H1 (cell line): Measurements from ENCODE around the gene SLC39A13. TPM values are rescaled to one million over a fixed set of nuclear protein-coding genes. Genes with fewer than 3 reads are reported as not detected.

Experiments used
- CTCF ChIA-PET: fragments of 300-600 bp; sonication (Branson Sonifier 250); formaldehyde crosslinking; loops from one replicate; lab custom pipeline; 2021; ENCODE audit not compliant: partially characterized antibody; lab: Charles Lee
- POLR2A ChIA-PET: fragments of 300-600 bp; sonication (Branson Sonifier 250); formaldehyde crosslinking; loops from one replicate; lab custom pipeline; 2021; ENCODE audit warnings: inconsistent platforms; ENCODE audit not compliant: partially characterized antibody; lab: Charles Lee
- DNase-seq, 2 experiments: peaks; one replicate each; pipeline versions ENCODE4 v3.0.0 to v3.0.0-alpha.2; 2010 to 2022; ENCODE audit warnings: low spot score in 2 of 2, low read depth in 1 of 2, mixed read lengths in 1 of 2
- FAIRE-seq: peaks from 2 replicates; lab custom pipeline; 2011; peaks lifted over from hg19 to GRCh38; lab: Jason Lieb, UNC
- H2AFZ ChIP-seq: 2 replicates; pipeline ENCODE4 v1.8.1; 2012; ENCODE audit warnings: low read length, inconsistent platforms
- H2AK5ac ChIP-seq: 2 replicates; pipeline ENCODE4 v1.6.1; 2013; ENCODE audit warnings: low read depth, low read length
- H2BK120ac ChIP-seq: replicated peaks from 2 replicates; pipeline ENCODE3; 2013; ENCODE audit warnings: low read depth, low read length, inconsistent platforms
- H2BK12ac ChIP-seq: 2 replicates; pipeline ENCODE4 v1.6.1; 2013; ENCODE audit warnings: low read depth, low read length
- H2BK15ac ChIP-seq: 2 replicates; pipeline ENCODE4 v1.6.1; 2013; ENCODE audit warnings: low read length
- H2BK20ac ChIP-seq: 2 replicates; pipeline ENCODE4 v1.6.1; 2013; ENCODE audit warnings: low read length
- H2BK5ac ChIP-seq: 2 replicates; pipeline ENCODE4 v1.6.1; 2013; ENCODE audit warnings: low read depth, low read length
- H3K14ac ChIP-seq: 2 replicates; pipeline ENCODE4 v1.6.1; 2013; ENCODE audit warnings: inconsistent platforms; ENCODE audit not compliant: insufficient read length
- H3K18ac ChIP-seq: 2 replicates; pipeline ENCODE4 v1.6.1; 2013; ENCODE audit warnings: low read length; ENCODE audit errors: extremely low read depth
- H3K23ac ChIP-seq: 2 replicates; pipeline ENCODE4 v1.6.1; 2013; ENCODE audit warnings: inconsistent platforms; ENCODE audit not compliant: insufficient read length
- H3K23me2 ChIP-seq: 2 replicates; pipeline ENCODE4 v1.6.1; 2013; ENCODE audit warnings: low read depth, low read length
- H3K27ac ChIP-seq: 2 replicates; pipeline ENCODE4 v1.6.1; 2011; ENCODE audit warnings: low read depth, low read length, inconsistent platforms
- H3K27me3 ChIP-seq, 4 experiments: replicated peaks in 1 of 4; 1 replicate in 1 of 4; 2 replicates in 3 of 4; pipeline versions ENCODE4 v1.6.1 to v1.8.1; 2011 to 2013; ENCODE audit warnings: low read length in 3 of 4, mild to moderate bottlenecking in 3 of 4, inconsistent platforms in 2 of 4, mixed read lengths in 2 of 4, moderate library complexity in 1 of 4; ENCODE audit not compliant: control insufficient read depth in 3 of 4, insufficient read depth in 3 of 4; ENCODE audit errors: extremely low read depth in 1 of 4
- H3K36me3 ChIP-seq, 4 experiments: 2 replicates each; pipeline versions ENCODE4 v1.6.1 to v1.8.1; 2011 to 2013; ENCODE audit warnings: mild to moderate bottlenecking in 4 of 4, low read length in 3 of 4, moderate library complexity in 2 of 4, control low read depth in 1 of 4, inconsistent platforms in 1 of 4; ENCODE audit not compliant: insufficient read depth in 4 of 4, control insufficient read depth in 2 of 4
- H3K4ac ChIP-seq: replicated peaks from 2 replicates; pipeline ENCODE3; 2013; ENCODE audit warnings: low read length, low read depth, mixed read lengths, inconsistent platforms; ENCODE audit not compliant: insufficient read length
- H3K4me1 ChIP-seq, 4 experiments: replicated peaks in 1 of 4; 1 replicate in 1 of 4; 2 replicates in 3 of 4; pipeline versions ENCODE4 v1.6.1 to v1.8.1; 2011 to 2013; ENCODE audit warnings: low read length in 3 of 4, inconsistent platforms in 2 of 4, mixed read lengths in 1 of 4; ENCODE audit not compliant: insufficient read depth in 4 of 4, control insufficient read depth in 3 of 4
- H3K4me2 ChIP-seq, 2 experiments: 2 replicates each; pipeline versions ENCODE4 v1.6.1 to v1.8.1; 2011 to 2013; ENCODE audit warnings: low read depth in 2 of 2, low read length in 2 of 2, control low read depth in 1 of 2, inconsistent platforms in 1 of 2, mild to moderate bottlenecking in 1 of 2; ENCODE audit not compliant: insufficient read depth in 1 of 2
- H3K4me3 ChIP-seq, 4 experiments: fragments of 200-600, 300-600 bp in 1 of 4; sonication (generic), shearing (Covaris generic), sonication (Bioruptor Twin) in 1 of 4; 2 replicates each; pipeline versions ENCODE4 v1.5.1 to v1.8.1; 2011 to 2016; ENCODE audit warnings: low read length in 4 of 4, low read depth in 3 of 4, control low read depth in 2 of 4, inconsistent platforms in 2 of 4, mild to moderate bottlenecking in 2 of 4, mixed read lengths in 1 of 4, moderate library complexity in 1 of 4; ENCODE audit not compliant: insufficient read depth in 2 of 4; ENCODE audit errors: extremely low read depth in 1 of 4
- H3K56ac ChIP-seq: replicated peaks from 2 replicates; pipeline ENCODE3; 2013; ENCODE audit warnings: low read depth, mild to moderate bottlenecking, mixed read lengths, low read length, inconsistent platforms; ENCODE audit not compliant: insufficient read length
- H3K79me1 ChIP-seq: 2 replicates; pipeline ENCODE4 v1.6.1; 2013; ENCODE audit warnings: low read depth, low read length, control low read depth
- H3K79me2 ChIP-seq, 2 experiments: 2 replicates each; pipeline versions ENCODE4 v1.6.1 to v1.8.1; 2012 to 2013; ENCODE audit warnings: low read length in 2 of 2, mild to moderate bottlenecking in 2 of 2, inconsistent platforms in 1 of 2; ENCODE audit not compliant: insufficient read depth in 2 of 2, control insufficient read depth in 1 of 2
- H3K9ac ChIP-seq, 4 experiments: replicated peaks in 1 of 4; 1 replicate in 1 of 4; 2 replicates in 3 of 4; pipeline versions ENCODE4 v1.6.1 to v1.8.1; 2011 to 2013; ENCODE audit warnings: low read depth in 3 of 4, low read length in 3 of 4, control low read depth in 2 of 4, mild to moderate bottlenecking in 2 of 4, moderate library complexity in 2 of 4, inconsistent platforms in 1 of 4; ENCODE audit errors: extremely low read depth in 1 of 4
- H3K9me3 ChIP-seq, 2 experiments: 2 replicates each; pipeline versions ENCODE4 v1.6.1 to v1.8.1; 2012 to 2013; ENCODE audit warnings: mild to moderate bottlenecking in 2 of 2, moderate library complexity in 2 of 2, control low read depth in 1 of 2, inconsistent platforms in 1 of 2, low read depth in 1 of 2, low read length in 1 of 2, mixed read lengths in 1 of 2; ENCODE audit not compliant: insufficient read depth in 2 of 2
- H4K20me1 ChIP-seq, 2 experiments: replicated peaks in 1 of 2; 2 replicates each; pipeline versions ENCODE3 to v1.8.1; 2011 to 2013; ENCODE audit warnings: inconsistent platforms in 2 of 2, low read length in 2 of 2, mild to moderate bottlenecking in 1 of 2; ENCODE audit not compliant: insufficient read depth in 2 of 2, control insufficient read depth in 1 of 2
- H4K5ac ChIP-seq: 2 replicates; pipeline ENCODE4 v1.6.1; 2013; ENCODE audit warnings: low read length, low read depth, mixed read lengths, inconsistent platforms; ENCODE audit not compliant: insufficient read length
- H4K8ac ChIP-seq: 2 replicates; pipeline ENCODE4 v1.8.0; 2013; ENCODE audit warnings: mild to moderate bottlenecking, moderate library complexity, low read length, inconsistent platforms; ENCODE audit not compliant: insufficient read depth; ENCODE audit errors: extremely low read depth
- H4K91ac ChIP-seq: replicated peaks from 2 replicates; pipeline ENCODE3; 2013; ENCODE audit warnings: low read length, mixed read lengths, inconsistent platforms; ENCODE audit not compliant: insufficient read length
- JUND ChIP-seq: IDR thresholded peaks from 2 replicates; pipeline ENCODE4 v1.6.1; 2011; ENCODE audit warnings: mild to moderate bottlenecking, improper control_type of control experiment, low read length
- SP4 ChIP-seq: IDR thresholded peaks from 2 replicates; pipeline ENCODE4 v1.6.1; 2012; ENCODE audit warnings: low read length, inconsistent platforms
- YY1 ChIP-seq: IDR thresholded peaks from 2 replicates; pipeline ENCODE4 v1.6.1; 2011; ENCODE audit warnings: low read depth, mild to moderate bottlenecking, low read length
- WGBS, 2 experiments: shearing (Covaris generic) in 1 of 2; methylation state at CpG; one replicate each; pipeline versions ENCODE4 v1.1.6 to v1.1.7; 2013 to 2015; ENCODE audit warnings: low lambda C conversion rate in 2 of 2, mixed read lengths in 2 of 2, inconsistent platforms in 1 of 2, low coverage in 1 of 2, missing lambda C conversion rate in 1 of 2; ENCODE audit not compliant: insufficient replicate concordance in 2 of 2, insufficient coverage in 1 of 2, insufficient read length in 1 of 2; ENCODE audit errors: extremely low coverage in 1 of 2, missing lambda C conversion rate in 1 of 2; 5-methylcytosine and 5-hydroxymethylcytosine counted together
- microRNA-seq, 2 experiments: library from miRNA; unstranded; fragments of <30 nt; microRNA quantifications; one replicate each; pipeline versions ENCODE4 to v1.2.0, GENCODE V29; 2016 to 2020; ENCODE audit warnings: borderline microRNAs expressed in 2 of 2, borderline number of aligned reads in 2 of 2, borderline replicate concordance in 1 of 2
- polyA plus RNA-seq, 7 experiments: library from polyadenylated mRNA; depleted of rRNA in 3 of 7; stranded (reverse) in 5 of 7; unstranded in 2 of 7; fragments of >200 nt in 5 of 7; fragments of 200-250 nt in 2 of 7; gene quantifications; 1 replicate in 5 of 7; 2 replicates in 1 of 7; 4 replicates in 1 of 7; pipeline versions ENCODE4 v1.2.1 to v1.2.3, GENCODE V29; 2011 to 2013; ENCODE audit warnings: missing spikeins in 2 of 7, mixed read lengths in 2 of 7
- small RNA-seq: library from polyadenylated mRNA; stranded (forward); fragments of <200 nt; extraction: miRNeasy Mini kit (QIAGEN cat#:217004); gene quantifications from one replicate; pipeline ENCODE3, GENCODE V24; 2013; ENCODE audit not compliant: insufficient read depth
- total RNA-seq: library from RNA; stranded (reverse); fragmentation: NEBNext Ultra II Directional; extraction: Animal tissue kit (Norgen Biotek cat#: 25700); gene quantifications from 2 replicates; pipeline ENCODE4 v1.2.1, GENCODE V29; 2021

The SLC39A13 gene
- total and polyA plus RNA-seq, 2 of the 8 experiments (the other 6 are each of a cell fraction or from before 2014, with no cell fraction given) = 23.2 to 30.0 TPM

DNA sequence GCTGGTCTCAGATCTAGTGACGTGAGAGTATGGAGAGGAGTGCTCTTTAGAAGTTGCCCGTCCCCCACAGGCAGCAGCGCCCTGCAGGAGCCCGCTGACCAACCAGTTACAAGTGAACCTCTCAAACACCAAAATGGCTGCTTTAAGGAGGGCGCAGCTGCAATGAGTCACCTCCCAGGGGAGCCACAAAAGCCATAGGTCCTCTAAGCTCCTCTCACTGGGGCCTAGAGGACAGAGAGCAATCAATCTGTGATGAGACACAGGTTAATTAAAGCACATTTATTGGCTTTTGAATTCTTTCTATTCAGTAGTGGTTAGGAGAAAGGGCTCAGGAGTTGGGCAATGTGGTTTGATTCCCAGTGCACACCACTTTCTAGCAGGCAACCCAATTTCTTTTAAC, 56.1 kb downstream of the SLC39A13 start:
- peaks cover 0 to 13% of the 10 kb centered on the region in 2 experiments; a peak in 2 of 4 replicates for H3K79me2 ChIP-seq

More for the DNA sequence above, 56.1 kb downstream of the SLC39A13 start:
- no peak overlapping the region for H4K91ac ChIP-seq
- H3K18ac ChIP-seq = no peak overlapping the region
- H2AK5ac ChIP-seq = no peak overlapping the region
- no peak overlapping the region for H2BK20ac ChIP-seq
- peaks cover 0 to 15% of the 10 kb centered on the region in 2 experiments for H4K20me1 ChIP-seq
- H2AFZ ChIP-seq = no peak overlapping the region
- H3K27ac ChIP-seq = peak overlapping the region; percentile 65; the same call in 1 of the 2 replicates
- H2BK15ac ChIP-seq = no peak overlapping the region
- H4K5ac ChIP-seq = no peak overlapping the region
- ChIA-PET POLR2A (interaction anchor here (0.8 to 1.6 kb wide), 3 partner anchors 9 to 24 kb away, joined by 3 to 4 read pairs (median 4); no protein-coding TSS in a partner anchor), CTCF (interaction anchor here (0.9 to 1.8 kb wide), 6 partner anchors 7 to 57 kb away, joined by 3 to 5 read pairs (median 3); no protein-coding TSS in a partner anchor)
- no peaks in the 10 kb centered on the region for H3K9me3 ChIP-seq
- H4K8ac ChIP-seq = no peak overlapping the region
- DNase-seq (no peak), FAIRE-seq (no peak)
- H3K4ac ChIP-seq = no peak overlapping the region
- H3K23me2 ChIP-seq = no peaks in the 10 kb centered on the region
- H2BK12ac ChIP-seq = no peak overlapping the region
- no peak overlapping the region for H2BK120ac ChIP-seq
- H3K14ac ChIP-seq = no peak overlapping the region
- 81% methylated on average over 5 of the region's 5 CpGs; no CpG with 5 or more reads in 1 of the 2 experiments for WGBS, 2 experiments
- no peak overlapping the region for H3K56ac ChIP-seq
- H2BK5ac ChIP-seq = no peak overlapping the region
- H3K27me3 ChIP-seq = no peaks in the 10 kb centered on the region
- H3K4me1 ChIP-seq = peaks cover 11 to 25% (median 15%) of the 10 kb centered on the region in 4 experiments
- peaks cover 10% of the 10 kb centered on the region for H3K79me1 ChIP-seq
- H3K4me2 ChIP-seq = no peak overlapping the region
- no peak overlapping the region for H3K4me3 ChIP-seq
- H3K23ac ChIP-seq = no peak overlapping the region
- peak; percentile 86 for TF ChIP-seq YY1
- TF ChIP-seq JUND = peak; percentile 61; the same call in 1 of the 2 replicates
- no peak for TF ChIP-seq SP4
- no peak overlapping the region for H3K9ac ChIP-seq
- H3K36me3 ChIP-seq = peaks cover 0 to 25% (median 1%) of the 10 kb centered on the region in 4 experiments; a peak in 3 of 8 replicates

Small RNA genes lying within 50 kb of the gene (microRNA-seq; reads per million reads assigned to microRNA genes)
- 0 reads per million in 2 experiments for gene MIR4487

Small RNA genes lying within 50 kb of the gene (small RNA-seq; reads per million reads assigned to genes)
- gene MIR4487 = not detected

Other genes with a start within 250 kb of the SLC39A13 start
- gene ARFGAP2, start 231.7 kb upstream of the SLC39A13 start, total RNA-seq = 50.0 and 50.2 TPM in 2 replicates
- 64.0 and 107 TPM in 2 replicates for gene ARFGAP2, start 231.7 kb upstream of the SLC39A13 start, polyA plus RNA-seq (2011; rRNA removed)
- gene PACSIN3, start 222.2 kb upstream of the SLC39A13 start, total RNA-seq = 47.2 and 59.3 TPM in 2 replicates
- gene PACSIN3, start 222.2 kb upstream of the SLC39A13 start, polyA plus RNA-seq (2011; rRNA removed) = 23.8 and 40.4 TPM in 2 replicates
- gene DDB2, start 193.6 kb upstream of the SLC39A13 start, total RNA-seq = 65.2 and 70.7 TPM in 2 replicates
- 97.2 and 112 TPM in 2 replicates for gene DDB2, start 193.6 kb upstream of the SLC39A13 start, polyA plus RNA-seq (2011; rRNA removed)
- gene ACP2, start 159.8 kb upstream of the SLC39A13 start, total RNA-seq = 17.8 and 18.9 TPM in 2 replicates
- 19.8 and 24.4 TPM in 2 replicates for gene ACP2, start 159.8 kb upstream of the SLC39A13 start, polyA plus RNA-seq (2011; rRNA removed)
- 19.9 and 21.2 TPM in 2 replicates for gene NR1H3, start 150.6 kb upstream of the SLC39A13 start, total RNA-seq
- gene NR1H3, start 150.6 kb upstream of the SLC39A13 start, polyA plus RNA-seq (2011; rRNA removed) = 42.1 and 51.5 TPM in 2 replicates
- 43.7 and 45.4 TPM in 2 replicates for gene MADD, start 138.5 kb upstream of the SLC39A13 start, total RNA-seq
- gene MADD, start 138.5 kb upstream of the SLC39A13 start, polyA plus RNA-seq (2011; rRNA removed) = 32.5 and 48.3 TPM in 2 replicates
- not detected in 2 replicates for gene MYBPC3, start 55.9 kb upstream of the SLC39A13 start, total RNA-seq
- 0.02 and 0.05 TPM in 2 replicates for gene MYBPC3, start 55.9 kb upstream of the SLC39A13 start, polyA plus RNA-seq (2011; rRNA removed)
- not detected in 2 replicates for gene SPI1, start 30.0 kb upstream of the SLC39A13 start, total RNA-seq
- 0.12 and 0.28 TPM in 2 replicates for gene SPI1, start 30.0 kb upstream of the SLC39A13 start, polyA plus RNA-seq (2011; rRNA removed)
- 159 and 160 TPM in 2 replicates for gene PSMC3, start 17.8 kb downstream of the SLC39A13 start, total RNA-seq
- 105 and 114 TPM in 2 replicates for gene PSMC3, start 17.8 kb downstream of the SLC39A13 start, polyA plus RNA-seq (2011; rRNA removed)
- 0.34 TPM in 1 of 2 replicates, not detected in the other for gene RAPSN, start 40.5 kb downstream of the SLC39A13 start, total RNA-seq
- gene RAPSN, start 40.5 kb downstream of the SLC39A13 start, polyA plus RNA-seq (2011; rRNA removed) = 0.05 and 0.06 TPM in 2 replicates
- 194 and 197 TPM in 2 replicates for gene CELF1, start 144.5 kb downstream of the SLC39A13 start, total RNA-seq
- gene CELF1, start 144.5 kb downstream of the SLC39A13 start, polyA plus RNA-seq (2011; rRNA removed) = 114 and 131 TPM in 2 replicates
- 44.8 and 48.4 TPM in 2 replicates for gene PTPMT1, start 157.0 kb downstream of the SLC39A13 start, total RNA-seq
- gene PTPMT1, start 157.0 kb downstream of the SLC39A13 start, polyA plus RNA-seq (2011; rRNA removed) = 105 TPM in 2 replicates
- 12.0 and 14.0 TPM in 2 replicates for gene KBTBD4, start 170.4 kb downstream of the SLC39A13 start, total RNA-seq
- 15.8 and 19.5 TPM in 2 replicates for gene KBTBD4, start 170.4 kb downstream of the SLC39A13 start, polyA plus RNA-seq (2011; rRNA removed)
- gene NDUFS3, start 170.5 kb downstream of the SLC39A13 start, total RNA-seq = 135 and 136 TPM in 2 replicates
- 201 and 241 TPM in 2 replicates for gene NDUFS3, start 170.5 kb downstream of the SLC39A13 start, polyA plus RNA-seq (2011; rRNA removed)
- not detected in 2 replicates for gene FAM180B, start 178.1 kb downstream of the SLC39A13 start, total RNA-seq
- gene FAM180B, start 178.1 kb downstream of the SLC39A13 start, polyA plus RNA-seq (2011; rRNA removed) = 0.09 TPM in 1 of 2 replicates, not detected in the other
- gene C1QTNF4, start 185.8 kb downstream of the SLC39A13 start, total RNA-seq = 3.5 and 6.0 TPM in 2 replicates
- gene C1QTNF4, start 185.8 kb downstream of the SLC39A13 start, polyA plus RNA-seq (2011; rRNA removed) = 3.9 and 4.8 TPM in 2 replicates
- gene MTCH2, start 234.0 kb downstream of the SLC39A13 start, total RNA-seq = 157 and 167 TPM in 2 replicates
- 126 and 171 TPM in 2 replicates for gene MTCH2, start 234.0 kb downstream of the SLC39A13 start, polyA plus RNA-seq (2011; rRNA removed)